Pancreas (tissue), 10 donors: ENCODE results near the gene SLU7. TPM values are rescaled to one million over a fixed set of nuclear protein-coding genes. Genes with fewer than 3 reads are reported as not detected.
A peak's percentile ranks its signal among the peaks of the same experiment; 100 is the strongest.

ENCODE experiments used
- ATAC-seq, 4 donors: fragments of 200-7000 bp; cut with Tn5 transposase; one replicate each; pipeline versions ENCODE4 v1.8.0 to v1.9.1; 2020; ENCODE audit warnings: mild to moderate bottlenecking in 4 of 4, moderate library complexity in 4 of 4
- DNase-seq, 6 donors: peaks; one replicate each; pipeline ENCODE4 v3.0.0-alpha.2; 2020
- FAIRE-seq: peaks from 2 replicates; lab custom pipeline; 2012; peaks lifted over from hg19 to GRCh38; lab: Jason Lieb, UNC
- H3K27ac ChIP-seq, 4 donors: fragments of 200-600 bp; sonication (generic); 1 replicate in 3 of 4; 2 replicates in 1 of 4; pipeline versions ENCODE4 v1.5.0 to v1.8.0; 2020
- H3K27me3 ChIP-seq, 4 donors: fragments of 200-600 bp; one replicate each; pipeline ENCODE4 v1.8.0; 2021
- H3K36me3 ChIP-seq, 3 donors: fragments of 200-600 bp; sonication (generic) in 1 of 3; one replicate each; pipeline versions ENCODE4 v1.5.0 to v1.8.0; 2020 to 2021
- H3K4me1 ChIP-seq, 3 donors: fragments of 200-600 bp; one replicate each; pipeline ENCODE4 v1.8.0; 2021
- H3K4me3 ChIP-seq, 4 donors: fragments of 200-600 bp; sonication (generic) in 2 of 4; one replicate each; pipeline versions ENCODE4 v1.5.0 to v1.8.0; 2020 to 2021
- H3K9me3 ChIP-seq, 4 donors: fragments of 200-600 bp; one replicate each; pipeline ENCODE4 v1.8.0; 2021
- WGBS, 2 donors: extraction: QIAGEN DNeasy Blood & Tissue Kit; methylation state at CpG; one replicate each; pipeline ENCODE4 v1.1.7; 2013; 5-methylcytosine and 5-hydroxymethylcytosine counted together
- intact Hi-C, 3 donors: fragments of 100-400 bp; cut with DNase I; formaldehyde crosslinking; loops; one replicate each; pipeline versions ENCODE4 v1.11.1 to v1.14.2; 2022
- polyA plus RNA-seq, 2 donors: library from polyadenylated mRNA; stranded (reverse); fragments of 200-250 nt; gene quantifications; one replicate each; pipeline ENCODE4 v1.2.3, GENCODE V29; 2013
- total RNA-seq, 6 donors: library from RNA; stranded (reverse); fragmentation: NEBNext Ultra II Directional in 4 of 6; extraction: Animal tissue kit (Norgen Biotek cat#: 25700) in 4 of 6; gene quantifications; one replicate each; pipeline versions ENCODE4 v1.2.1 to v1.2.4, GENCODE V29; 2021 to 2023
- TF ChIP-seq, protein P1 (sequence below), 4 donors: fragments of 200-600 bp; sonication (generic) in 3 of 4; IDR thresholded peaks; one replicate each; pipeline versions ENCODE4 v1.5.0 to v1.8.0; 2021; ENCODE audit warnings: antibody characterized with exemption in 4 of 4
- donor health status: healthy with polysubstance abuse.
- donor health status: DM: no; HTN: no; CAD: no; lungs with moderate emphysema.
- donor health status: DM: no; HTN: no; CAD: no.
- donor health status: control.
- donor health status: control.
- donor health status: Bipolar disorder and iron deficiency.
- donor health status: DM: yes; HTN: yes; CAD: no.
- donor health status: DM: no; HTN: no; CAD: no.
- donor health status: DM: no; HTN: no; CAD: no.
- donor health status: DM: yes; HTN: yes; CAD: no.

The SLU7 gene
- total and polyA plus RNA-seq, 8 donors, result 12.3 to 24.6 (median 20.6) TPM

DNA sequence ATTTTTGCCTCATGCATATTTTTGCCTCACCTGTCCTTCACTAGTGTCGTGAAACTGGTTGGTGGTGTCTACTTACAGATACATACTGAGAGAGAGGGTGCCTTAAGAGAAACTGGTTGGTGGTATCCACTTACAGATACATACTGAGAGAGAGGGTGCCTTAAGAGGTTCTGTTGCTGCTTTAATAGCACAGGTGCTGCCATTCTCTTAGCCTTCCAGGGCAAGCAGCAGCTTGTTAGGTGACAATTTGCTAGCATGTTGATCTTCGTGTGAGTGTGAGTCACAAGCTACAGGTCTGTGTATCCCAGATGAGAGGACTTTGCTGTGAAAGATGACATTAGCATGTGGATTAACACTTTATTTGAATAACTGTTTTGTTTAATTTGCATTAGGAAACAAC, 4.2 kb upstream of the SLU7 start:
- Histone ChIP-seq H3K27ac (no peak overlapping the region), H3K9me3 (no peaks in the 10 kb centered on the region), H3K4me3 (no peak overlapping the region), H3K4me1 (peaks cover under 1 to 12% (median 6%) of the 10 kb centered on the region in 3 donors), H3K27me3 (no peaks in the 10 kb centered on the region), H3K36me3 (no peaks in the 10 kb centered on the region)
- intact Hi-C loops, result no loop called here
- DNase-seq, result no peak
- TF ChIP-seq, protein P1, sequence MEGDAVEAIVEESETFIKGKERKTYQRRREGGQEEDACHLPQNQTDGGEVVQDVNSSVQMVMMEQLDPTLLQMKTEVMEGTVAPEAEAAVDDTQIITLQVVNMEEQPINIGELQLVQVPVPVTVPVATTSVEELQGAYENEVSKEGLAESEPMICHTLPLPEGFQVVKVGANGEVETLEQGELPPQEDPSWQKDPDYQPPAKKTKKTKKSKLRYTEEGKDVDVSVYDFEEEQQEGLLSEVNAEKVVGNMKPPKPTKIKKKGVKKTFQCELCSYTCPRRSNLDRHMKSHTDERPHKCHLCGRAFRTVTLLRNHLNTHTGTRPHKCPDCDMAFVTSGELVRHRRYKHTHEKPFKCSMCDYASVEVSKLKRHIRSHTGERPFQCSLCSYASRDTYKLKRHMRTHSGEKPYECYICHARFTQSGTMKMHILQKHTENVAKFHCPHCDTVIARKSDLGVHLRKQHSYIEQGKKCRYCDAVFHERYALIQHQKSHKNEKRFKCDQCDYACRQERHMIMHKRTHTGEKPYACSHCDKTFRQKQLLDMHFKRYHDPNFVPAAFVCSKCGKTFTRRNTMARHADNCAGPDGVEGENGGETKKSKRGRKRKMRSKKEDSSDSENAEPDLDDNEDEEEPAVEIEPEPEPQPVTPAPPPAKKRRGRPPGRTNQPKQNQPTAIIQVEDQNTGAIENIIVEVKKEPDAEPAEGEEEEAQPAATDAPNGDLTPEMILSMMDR (IDR thresholded peaks at IDR 0.05), result no peak
- no peak for ATAC-seq
- FAIRE-seq, result no peak
- WGBS, 2 donors, result 36 to 41% methylated on average over 2 of the region's 2 CpGs

DNA sequence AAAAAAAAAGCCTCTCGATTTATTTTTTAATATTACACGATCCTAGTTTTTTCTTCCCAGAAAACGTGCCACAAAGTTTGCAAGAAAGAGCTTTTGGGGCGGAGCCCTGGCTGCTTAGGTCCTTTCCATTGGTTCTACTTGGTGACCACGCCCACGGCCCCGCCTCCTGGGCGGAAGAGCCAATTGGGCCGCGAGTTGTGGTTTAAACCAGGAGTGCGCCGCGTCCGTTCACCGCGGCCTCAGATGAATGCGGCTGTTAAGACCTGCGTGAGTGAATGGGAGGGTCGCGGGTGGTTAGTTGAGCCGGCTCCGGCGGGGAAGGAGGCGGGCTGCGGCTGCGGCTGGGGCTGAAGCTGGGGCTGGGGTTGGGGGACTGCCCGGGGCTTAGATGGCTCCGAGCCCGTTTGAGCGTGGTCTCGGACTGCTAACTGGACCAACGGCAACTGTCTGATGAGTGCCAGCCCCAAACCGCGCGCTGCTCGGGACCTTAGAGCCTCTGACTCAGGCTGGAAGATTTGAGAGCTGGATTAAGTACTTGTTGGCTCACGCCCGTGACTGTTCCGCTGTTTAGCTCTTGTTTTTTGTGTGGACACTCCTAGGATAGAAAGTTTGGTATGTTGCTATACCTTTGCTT, 2.9 kb upstream of the SLU7 start, which contains the start of gene PTTG1:
Gene PTTG1 (plus strand): TSS at position 231 of the 634 bp plus-strand sequence. CDS start 458 bp downstream, outside the sequence.
- H3K36me3 ChIP-seq, result no peaks in the 10 kb centered on the region
- intact Hi-C loops, result no loop called here
- H3K4me3 ChIP-seq, result peak within 1 kb of the TSS; percentile 31 to 54 (median 44)
- peaks cover 6 to 24% (median 9%) of the 10 kb centered on the region in 3 donors for H3K4me1 ChIP-seq
- ATAC-seq (peak; percentile 79 to 91 (median 88)), FAIRE-seq (peak; percentile 97), DNase-seq (peak; percentile 91 to 97 (median 94))
- TF ChIP-seq, protein P1 (IDR thresholded peaks at IDR 0.05), result no peak
- WGBS, 2 donors, result 1 to 2% methylated on average over 34 to 39 of the region's 39 CpGs
- peak within 1 kb of the TSS in 1 of 4 donors; percentile 48 for H3K27ac ChIP-seq
- no peaks in the 10 kb centered on the region for H3K9me3 ChIP-seq
- H3K27me3 ChIP-seq, result no peaks in the 10 kb centered on the region

DNA sequence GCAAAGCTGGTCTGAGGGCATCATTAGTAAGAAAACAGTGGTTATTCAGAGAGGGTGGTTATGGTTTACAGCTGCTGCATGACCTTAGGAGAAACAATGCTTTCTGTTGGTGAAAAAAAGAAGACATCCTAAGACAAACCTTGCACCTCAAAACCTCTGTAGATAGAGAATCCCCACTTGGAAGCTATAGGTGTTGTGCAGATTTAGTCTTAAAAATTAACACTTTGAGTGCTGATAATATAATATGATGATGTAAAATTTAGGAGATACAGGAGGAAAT, 1.4 kb upstream of the SLU7 start:
- intact Hi-C loops, result no loop called here
- Histone ChIP-seq H3K36me3 (no peaks in the 10 kb centered on the region), H3K4me3 (no peak overlapping the region), H3K27me3 (no peaks in the 10 kb centered on the region), H3K9me3 (no peaks in the 10 kb centered on the region), H3K4me1 (peaks cover 6 to 24% (median 9%) of the 10 kb centered on the region in 3 donors), H3K27ac (no peak overlapping the region)
- DNase-seq, result no peak
- no peak for FAIRE-seq
- no peak for ATAC-seq
- TF ChIP-seq, protein P1 (IDR thresholded peaks at IDR 0.05), result no peak

DNA sequence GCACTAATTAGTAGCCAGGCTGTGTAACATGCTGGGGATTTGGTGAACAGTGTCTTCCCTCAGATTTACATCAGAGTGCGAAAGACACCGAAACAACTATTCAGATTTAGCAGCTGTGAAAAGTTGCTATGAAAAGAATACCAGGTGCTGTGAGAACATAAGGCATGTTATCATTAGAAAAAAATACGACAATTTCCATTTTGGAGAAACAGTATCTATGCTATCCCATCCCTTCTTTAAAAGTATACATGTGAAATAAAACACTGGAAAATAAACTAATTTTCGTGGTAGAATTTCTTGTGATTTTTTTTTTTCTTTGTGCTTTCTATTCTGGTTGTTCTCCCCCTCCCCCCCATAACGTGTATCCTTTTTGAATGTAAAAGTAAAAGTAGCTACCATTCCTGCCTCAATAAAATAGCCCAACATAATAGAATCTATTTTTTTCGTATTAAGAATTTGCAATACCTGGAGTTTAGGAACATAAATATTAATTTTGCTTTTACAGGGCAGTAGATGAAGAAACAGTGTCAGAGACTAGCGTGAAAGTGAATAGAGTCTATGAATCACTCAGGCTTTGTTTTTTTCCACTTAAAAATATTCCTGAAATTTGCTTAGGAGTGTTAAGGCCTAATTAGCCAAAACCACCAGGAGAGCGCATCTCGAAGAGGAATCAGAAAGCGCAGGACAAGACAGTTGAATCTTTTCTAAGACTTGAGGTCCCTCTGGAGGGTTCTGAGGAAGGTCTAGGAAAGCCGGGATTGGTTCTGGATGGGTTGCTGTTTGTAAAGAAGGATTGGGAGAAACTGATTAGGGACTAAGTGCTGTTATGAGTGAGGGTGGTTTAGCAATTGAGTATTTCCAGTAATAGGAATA, 813 bp upstream of the SLU7 start:
- peak; percentile 51 for FAIRE-seq
- Histone ChIP-seq H3K36me3 (peaks cover 0 to under 1% (median 0%) of the 10 kb centered on the region in 3 donors), H3K27me3 (no peaks in the 10 kb centered on the region), H3K9me3 (no peaks in the 10 kb centered on the region), H3K4me3 (peak overlapping the region; percentile 59 to 88 (median 68)), H3K27ac (peak overlapping the region; percentile 72 to 93 (median 86)), H3K4me1 (peaks cover 6 to 24% (median 9%) of the 10 kb centered on the region in 3 donors)
- TF ChIP-seq, protein P1 (IDR thresholded peaks at IDR 0.05), result no peak
- intact Hi-C loops, result no loop called here
- 39 to 41% methylated on average over 11 of the region's 11 CpGs for WGBS, 2 donors
- no peak for ATAC-seq
- DNase-seq, result no peak
